AG04450 (cell line): Measurements from ENCODE around the gene OR2T8. TPM values are rescaled to one million over a fixed set of nuclear protein-coding genes. Genes with fewer than 3 reads are reported as not detected.

ENCODE experiments used
- polyA plus RNA-seq: library from polyadenylated mRNA; depleted of rRNA; stranded (reverse); fragments of >200 nt; gene quantifications from 2 replicates; pipeline ENCODE4 v1.2.3, GENCODE V29; 2011; rRNA removed

Gene OR2T8
- polyA plus RNA-seq, 1 experiment, result not detected

Other genes with a start within 250 kb of the OR2T8 start
- not detected in 2 replicates for gene OR13G1, start 240.5 kb upstream of the OR2T8 start, polyA plus RNA-seq
- gene OR6F1, start 203.6 kb upstream of the OR2T8 start, polyA plus RNA-seq, result not detected in 2 replicates
- not detected in 2 replicates for gene OR14K1, start 181.6 kb upstream of the OR2T8 start, polyA plus RNA-seq
- gene OR14A2, start 172.1 kb upstream of the OR2T8 start, polyA plus RNA-seq, result not detected in 2 replicates
- not detected in 2 replicates for gene OR1C1, start 159.7 kb upstream of the OR2T8 start, polyA plus RNA-seq
- gene OR14A16, start 96.1 kb upstream of the OR2T8 start, polyA plus RNA-seq, result not detected in 2 replicates
- not detected in 2 replicates for gene OR11L1, start 78.4 kb upstream of the OR2T8 start, polyA plus RNA-seq
- 0.09 and 0.10 TPM in 2 replicates for gene TRIM58, start 63.1 kb upstream of the OR2T8 start, polyA plus RNA-seq
- 0.10 TPM in 1 of 2 replicates, not detected in the other for gene OR2W3, start 24.7 kb upstream of the OR2T8 start, polyA plus RNA-seq
- gene OR2AJ1, start 4.6 kb downstream of the OR2T8 start, polyA plus RNA-seq, result not detected in 2 replicates
- not detected in 2 replicates for gene OR2L8, start 28.6 kb downstream of the OR2T8 start, polyA plus RNA-seq
- gene OR2AK2, start 45.0 kb downstream of the OR2T8 start, polyA plus RNA-seq, result not detected in 2 replicates
- gene OR2L5, start 93.4 kb downstream of the OR2T8 start, polyA plus RNA-seq, result not detected in 2 replicates
- gene OR2L2, start 109.8 kb downstream of the OR2T8 start, polyA plus RNA-seq, result not detected in 2 replicates
- gene OR2L3, start 126.6 kb downstream of the OR2T8 start, polyA plus RNA-seq, result not detected in 2 replicates
- gene OR2L13, start 174.9 kb downstream of the OR2T8 start, polyA plus RNA-seq, result not detected in 2 replicates
- gene OR2M5, start 224.9 kb downstream of the OR2T8 start, polyA plus RNA-seq, result not detected in 2 replicates